HEK293 (cell line): ENCODE measurements around the gene REM2.
A peak's percentile ranks its signal among the peaks of the same experiment; 100 is the strongest.

ENCODE experiments used
- CTCF ChIA-PET: fragments of 350-600 bp; formaldehyde crosslinking; extraction: SDS; loops from one replicate; lab custom pipeline; 2021; ENCODE audit warnings: antibody characterized with exemption; lab: Yijun Ruan, JAX
- POLR2A ChIA-PET: fragments of 300-600 bp; formaldehyde crosslinking; extraction: SDS; loops from one replicate; lab custom pipeline; 2020; ENCODE audit warnings: antibody characterized with exemption, inconsistent platforms; lab: Yijun Ruan, JAX
- H3K27ac ChIP-seq: fragments of 200-500 bp; sonication (Bioruptor generic); 2 replicates; pipeline ENCODE4 v1.5.1; 2014; ENCODE audit warnings: low read depth, low read length, control low read depth, inconsistent platforms; ENCODE audit errors: extremely low read depth
- H3K36me3 ChIP-seq, 2 experiments: fragments of 200-500 bp in 1 of 2; sonication (Bioruptor generic) in 1 of 2; 1 replicate in 1 of 2; 2 replicates in 1 of 2; pipeline ENCODE4 v1.5.1; 2014 to 2017; ENCODE audit warnings: inconsistent platforms in 2 of 2, low read length in 2 of 2; ENCODE audit not compliant: control insufficient read depth in 2 of 2, insufficient read depth in 1 of 2
- H3K4me1 ChIP-seq: fragments of 200-500 bp; sonication (Bioruptor generic); 2 replicates; pipeline ENCODE4 v1.5.1; 2014; ENCODE audit warnings: mild to moderate bottlenecking, low read length, inconsistent platforms; ENCODE audit not compliant: control insufficient read depth, insufficient read depth
- H3K4me3 ChIP-seq: 2 replicates; pipeline ENCODE4 v1.5.1; 2011; ENCODE audit warnings: low read depth, mild to moderate bottlenecking, control low read depth, low read length, moderate library complexity
- H3K9me3 ChIP-seq: fragments of 200-500 bp; sonication (Bioruptor generic); 2 replicates; pipeline ENCODE4 v1.5.1; 2014; ENCODE audit warnings: low read depth, low read length, inconsistent platforms; ENCODE audit not compliant: control insufficient read depth, insufficient read depth
- EGR2 ChIP-seq: fragments of 450-650 bp; formaldehyde crosslinking; IDR thresholded peaks from 2 replicates; pipeline ENCODE4 v1.5.1; 2016; ENCODE audit warnings: low read depth, missing biosample characterization, missing genetic modification characterization
- KLF9 ChIP-seq: fragments of 450-650 bp; formaldehyde crosslinking; IDR thresholded peaks from 2 replicates; pipeline ENCODE4 v1.5.1; 2016; ENCODE audit warnings: missing biosample characterization, missing genetic modification characterization, low read depth
- PRDM1 ChIP-seq: fragments of 450-650 bp; formaldehyde crosslinking; IDR thresholded peaks from 2 replicates; pipeline ENCODE4; 2016; ENCODE audit warnings: missing biosample characterization, missing genetic modification characterization
- PRDM2 ChIP-seq: fragments of 450-650 bp; formaldehyde crosslinking; IDR thresholded peaks from 2 replicates; pipeline ENCODE4 v1.5.1; 2016; ENCODE audit warnings: missing biosample characterization, missing genetic modification characterization, borderline replicate concordance
- WT1 ChIP-seq: fragments of 450-650 bp; formaldehyde crosslinking; IDR thresholded peaks from 2 replicates; pipeline ENCODE4 v1.5.1; 2016; ENCODE audit warnings: missing biosample characterization, missing genetic modification characterization
- ZBTB21 ChIP-seq: fragments of 450-650 bp; formaldehyde crosslinking; IDR thresholded peaks from 2 replicates; pipeline ENCODE4 v1.5.1; 2017; ENCODE audit warnings: missing biosample characterization, missing genetic modification characterization
- ZBTB48 ChIP-seq: fragments of 450-650 bp; formaldehyde crosslinking; IDR thresholded peaks from 2 replicates; pipeline ENCODE4 v1.5.1; 2016; ENCODE audit warnings: missing biosample characterization, missing genetic modification characterization
- ZFP37 ChIP-seq: fragments of 450-650 bp; formaldehyde crosslinking; IDR thresholded peaks from 2 replicates; pipeline ENCODE4 v1.5.1; 2016; ENCODE audit warnings: missing biosample characterization, missing genetic modification characterization
- ZNF121 ChIP-seq: fragments of 450-650 bp; formaldehyde crosslinking; IDR thresholded peaks from 2 replicates; pipeline ENCODE4 v1.5.1; 2016; ENCODE audit warnings: missing biosample characterization, missing genetic modification characterization
- ZNF19 ChIP-seq: fragments of 450-650 bp; formaldehyde crosslinking; IDR thresholded peaks from 2 replicates; pipeline ENCODE4; 2016; ENCODE audit warnings: missing biosample characterization, missing genetic modification characterization, low read depth
- ZNF221 ChIP-seq: fragments of 450-650 bp; formaldehyde crosslinking; IDR thresholded peaks from 2 replicates; pipeline ENCODE4 v1.5.1; 2017; ENCODE audit warnings: missing biosample characterization, missing genetic modification characterization, borderline replicate concordance
- ZNF266 ChIP-seq: fragments of 450-650 bp; formaldehyde crosslinking; IDR thresholded peaks from 2 replicates; pipeline ENCODE4 v1.5.1; 2016; ENCODE audit warnings: missing biosample characterization, missing genetic modification characterization, low read depth
- ZNF324 ChIP-seq: fragments of 450-650 bp; formaldehyde crosslinking; IDR thresholded peaks from 2 replicates; pipeline ENCODE4 v1.5.1; 2016; ENCODE audit warnings: missing biosample characterization, missing genetic modification characterization
- ZNF350 ChIP-seq: fragments of 450-650 bp; formaldehyde crosslinking; IDR thresholded peaks from 2 replicates; pipeline ENCODE4 v1.5.0; 2017; ENCODE audit warnings: missing biosample characterization, mild to moderate bottlenecking, missing genetic modification characterization
- ZNF398 ChIP-seq: fragments of 450-650 bp; formaldehyde crosslinking; IDR thresholded peaks from 2 replicates; pipeline ENCODE4 v1.5.1; 2017; ENCODE audit warnings: missing biosample characterization, missing genetic modification characterization
- ZNF449 ChIP-seq: fragments of 450-650 bp; formaldehyde crosslinking; IDR thresholded peaks from 2 replicates; pipeline ENCODE4 v1.5.1; 2017; ENCODE audit warnings: missing biosample characterization, mild to moderate bottlenecking, missing genetic modification characterization, moderate library complexity
- ZNF521 ChIP-seq: fragments of 450-650 bp; formaldehyde crosslinking; IDR thresholded peaks from 2 replicates; pipeline ENCODE4 v1.5.1; 2017; ENCODE audit warnings: missing biosample characterization, mild to moderate bottlenecking, missing genetic modification characterization
- ZNF548 ChIP-seq: fragments of 450-650 bp; formaldehyde crosslinking; IDR thresholded peaks from 2 replicates; pipeline ENCODE4 v1.5.1; 2016; ENCODE audit warnings: missing biosample characterization, missing genetic modification characterization
- ZNF629 ChIP-seq: fragments of 450-650 bp; formaldehyde crosslinking; IDR thresholded peaks from 2 replicates; pipeline ENCODE4 v1.5.1; 2017; ENCODE audit warnings: missing biosample characterization, missing genetic modification characterization
- ZNF639 ChIP-seq: fragments of 450-650 bp; formaldehyde crosslinking; IDR thresholded peaks from 2 replicates; pipeline ENCODE4 v1.5.1; 2016; ENCODE audit warnings: missing biosample characterization, missing genetic modification characterization
- ZNF660 ChIP-seq: fragments of 450-650 bp; IDR thresholded peaks from 2 replicates; pipeline ENCODE4 v1.5.1; 2018; ENCODE audit warnings: missing biosample characterization, mild to moderate bottlenecking, missing genetic modification characterization

The REM2 gene

GRCh38 chr14:22928237-22929103 is 45.4 kb downstream of the REM2 start:
- peaks cover 25 to 44% of the 10 kb centered on the region in 2 experiments for H3K36me3 ChIP-seq
- H3K9me3 ChIP-seq: no peaks in the 10 kb centered on the region
- ChIA-PET POLR2A (interaction anchor here (0.6 to 3.5 kb wide), 15 partner anchors 9 to 339 kb away, joined by 3 to 41 read pairs (median 4); partner anchors contain the start of genes ACIN1, AJUBA, C14orf119 and DAD1), CTCF (interaction anchor here (0.6 to 3.8 kb wide), 10 partner anchors 9 to 140 kb away, joined by 3 to 33 read pairs (median 8); partner anchors contain the start of genes HAUS4 and RBM23)
- TF ChIP-seq EGR2 (tag by site-specific recombination) (peak; percentile 27; the same call in 1 of the 2 replicates), ZNF660 (tag by site-specific recombination) (0 out of 2 replicates have a peak, but pooled peaks have one; percentile 7), PRDM2 (tag by site-specific recombination) (no peak), ZBTB48 (0 out of 2 replicates have a peak, but pooled peaks have one; percentile 27), ZNF639 (tag by site-specific recombination) (no peak), ZNF121 (tag by site-specific recombination) (no peak), ZNF324 (tag by site-specific recombination) (no peak), ZNF449 (tag by site-specific recombination) (no peak), ZNF548 (tag by site-specific recombination) (no peak), WT1 (0 out of 2 replicates have a peak, but pooled peaks have one; percentile 17), ZFP37 (tag by site-specific recombination) (no peak), ZNF350 (tag by site-specific recombination) (no peak), PRDM1 (tag by site-specific recombination) (no peak), ZBTB21 (0 out of 2 replicates have a peak, but pooled peaks have one; percentile 6), ZNF266 (tag by site-specific recombination) (no peak), ZNF221 (tag by site-specific recombination) (no peak), ZNF629 (tag by site-specific recombination) (no peak), KLF9 (tag by site-specific recombination) (0 out of 2 replicates have a peak, but pooled peaks have one; percentile 14), ZNF19 (tag by site-specific recombination) (no peak), ZNF398 (tag by site-specific recombination) (0 out of 2 replicates have a peak, but pooled peaks have one; percentile 31), ZNF521 (tag by site-specific recombination) (no peak)
- no peaks in the 10 kb centered on the region for H3K4me1 ChIP-seq
- peak overlapping the region; percentile 78 for H3K4me3 ChIP-seq
- H3K27ac ChIP-seq: peak overlapping the region; percentile 55; the same call in 1 of the 2 replicates
